ACC112 (cell line): ENCODE measurements around the gene SPDYA.
"Not testable (repeated sequence)": the region's sequence is repeated elsewhere in the genome, so short reads cannot be mapped to it uniquely, and the experiment has no call there.

ENCODE experiments used
- H2AFZ ChIP-seq: fragments of 200-600 bp; sonication (generic); one replicate; pipeline ENCODE4 v1.6.0; 2017; ENCODE audit warnings: antibody characterized with exemption, low read length; ENCODE audit not compliant: unreplicated experiment
- H3K27ac ChIP-seq: fragments of 200-600 bp; sonication (generic); 2 replicates; pipeline ENCODE4 v1.5.1; 2014; ENCODE audit warnings: low read depth, mild to moderate bottlenecking, antibody characterized with exemption, low read length, moderate library complexity
- H3K27me3 ChIP-seq: fragments of 200-600 bp; sonication (generic); 2 replicates; pipeline ENCODE4 v1.6.1; 2014; ENCODE audit warnings: mild to moderate bottlenecking, antibody characterized with exemption, low read length, moderate library complexity, mixed read lengths; ENCODE audit not compliant: insufficient read depth
- H3K36me3 ChIP-seq: fragments of 200-600 bp; sonication (generic); 2 replicates; pipeline ENCODE4 v1.6.1; 2016; ENCODE audit warnings: mild to moderate bottlenecking, antibody characterized with exemption, low read length, moderate library complexity, mixed read lengths; ENCODE audit not compliant: insufficient read depth
- H3K4me1 ChIP-seq: fragments of 200-600 bp; sonication (generic); one replicate; pipeline ENCODE4 v1.6.1; 2016; ENCODE audit warnings: low read length, mixed read lengths; ENCODE audit not compliant: insufficient read depth, unreplicated experiment, control insufficient read depth
- H3K4me3 ChIP-seq: fragments of 200-600 bp; sonication (generic); 2 replicates; pipeline ENCODE4 v1.5.1; 2014; ENCODE audit warnings: mild to moderate bottlenecking, low read depth, low read length
- H3K79me2 ChIP-seq: fragments of 200-600 bp; sonication (generic); one replicate; pipeline ENCODE4 v1.6.0; 2016; ENCODE audit warnings: low read length; ENCODE audit not compliant: control insufficient read depth, unreplicated experiment, insufficient read depth

SPDYA gene

GRCh38 chr2:28779001-28779400, 31.6 kb upstream of the SPDYA start:
- H3K36me3 ChIP-seq = peaks cover 55% of the 10 kb centered on the region
- no peak overlapping the region for H3K27ac ChIP-seq
- no peaks in the 10 kb centered on the region for H3K4me1 ChIP-seq
- H2AFZ ChIP-seq = no peak overlapping the region
- H3K79me2 ChIP-seq = peaks cover 49% of the 10 kb centered on the region
- H3K27me3 ChIP-seq = no peaks in the 10 kb centered on the region
- no peak overlapping the region for H3K4me3 ChIP-seq

GRCh38 chr2:28780496-28780895, 30.1 kb upstream of the SPDYA start:
- Histone ChIP-seq H3K27me3 (no peaks in the 10 kb centered on the region), H3K36me3 (peaks cover 55% of the 10 kb centered on the region), H2AFZ (no peak overlapping the region), H3K4me1 (no peaks in the 10 kb centered on the region), H3K27ac (no peak overlapping the region), H3K4me3 (no peak overlapping the region), H3K79me2 (peaks cover 35% of the 10 kb centered on the region)

- Histone ChIP-seq H3K79me2 (peaks cover 19% of the 10 kb centered on the region), H3K36me3 (peaks cover 56% of the 10 kb centered on the region), H3K27me3 (no peaks in the 10 kb centered on the region), H3K27ac (no peak overlapping the region), H3K4me3 (no peak overlapping the region), H2AFZ (no peak overlapping the region), H3K4me1 (no peaks in the 10 kb centered on the region)
These were observed 28.2 kb upstream of the SPDYA start for GRCh38 chr2:28782423-28782822.

- not testable (repeated sequence) for H3K4me1 ChIP-seq, H2AFZ ChIP-seq, H3K27ac ChIP-seq, H3K27me3 ChIP-seq, H3K4me3 ChIP-seq
- Histone ChIP-seq H3K79me2 (peaks cover 16% of the 10 kb centered on the region), H3K36me3 (peaks cover 56% of the 10 kb centered on the region)
These were observed 26.1 kb upstream of the SPDYA start for GRCh38 chr2:28784570-28784969.

GRCh38 chr2:28796620-28797019, 14.0 kb upstream of the SPDYA start:
- Histone ChIP-seq H3K4me1 (peaks cover 3% of the 10 kb centered on the region), H3K27ac (no peak overlapping the region), H3K27me3 (no peaks in the 10 kb centered on the region), H3K79me2 (peaks cover 38% of the 10 kb centered on the region), H3K4me3 (no peak overlapping the region), H3K36me3 (peaks cover 63% of the 10 kb centered on the region), H2AFZ (no peak overlapping the region)

GRCh38 chr2:28801726-28802125, 8.9 kb upstream of the SPDYA start:
- no peak overlapping the region for H3K27ac ChIP-seq
- H2AFZ ChIP-seq = no peak overlapping the region
- peaks cover 29% of the 10 kb centered on the region for H3K36me3 ChIP-seq
- no peak overlapping the region for H3K4me3 ChIP-seq
- H3K79me2 ChIP-seq = peaks cover 16% of the 10 kb centered on the region
- H3K4me1 ChIP-seq = peaks cover 9% of the 10 kb centered on the region
- no peaks in the 10 kb centered on the region for H3K27me3 ChIP-seq

GRCh38 chr2:28802975-28803429, 7.6 kb upstream of the SPDYA start:
- Histone ChIP-seq H3K79me2 (peaks cover 7% of the 10 kb centered on the region), H3K36me3 (peaks cover 23% of the 10 kb centered on the region), H3K4me3 (no peak overlapping the region), H2AFZ (no peak overlapping the region), H3K27me3 (no peaks in the 10 kb centered on the region), H3K4me1 (peaks cover 9% of the 10 kb centered on the region), H3K27ac (peak overlapping the region; percentile 44)

- Histone ChIP-seq H3K36me3 (no peaks in the 10 kb centered on the region), H3K27ac (peak overlapping the region; percentile 71), H3K27me3 (no peaks in the 10 kb centered on the region), H3K79me2 (no peaks in the 10 kb centered on the region), H3K4me1 (peaks cover 9% of the 10 kb centered on the region), H2AFZ (no peak overlapping the region), H3K4me3 (peak overlapping the region; percentile 84)
These were observed 707 bp upstream of the SPDYA start for GRCh38 chr2:28809927-28810326.

GRCh38 chr2:28818053-28818452, 7.4 kb downstream of the SPDYA start:
- no peaks in the 10 kb centered on the region for H3K79me2 ChIP-seq

GRCh38 chr2:28821295-28821958, 10.8 kb downstream of the SPDYA start:
- Histone ChIP-seq H2AFZ (no peak overlapping the region), H3K27me3 (no peaks in the 10 kb centered on the region)

More at GRCh38 chr2:28818053-28818452, 7.4 kb downstream of the SPDYA start:
- H3K27me3 ChIP-seq = no peaks in the 10 kb centered on the region
- H3K36me3 ChIP-seq = no peaks in the 10 kb centered on the region
- H3K4me1 ChIP-seq = no peaks in the 10 kb centered on the region
- H3K27ac ChIP-seq = no peak overlapping the region
- no peak overlapping the region for H2AFZ ChIP-seq
- no peak overlapping the region for H3K4me3 ChIP-seq

GRCh38 chr2:28822036-28822435, 11.4 kb downstream of the SPDYA start:
- Histone ChIP-seq H2AFZ (no peak overlapping the region), H3K79me2 (no peaks in the 10 kb centered on the region), H3K36me3 (no peaks in the 10 kb centered on the region)

More at GRCh38 chr2:28821295-28821958, 10.8 kb downstream of the SPDYA start:
- H3K79me2 ChIP-seq = no peaks in the 10 kb centered on the region
- H3K36me3 ChIP-seq = no peaks in the 10 kb centered on the region
- no peak overlapping the region for H3K4me3 ChIP-seq
- no peaks in the 10 kb centered on the region for H3K4me1 ChIP-seq
- no peak overlapping the region for H3K27ac ChIP-seq

More at GRCh38 chr2:28822036-28822435, 11.4 kb downstream of the SPDYA start:
- Histone ChIP-seq H3K27ac (no peak overlapping the region), H3K4me1 (no peaks in the 10 kb centered on the region), H3K4me3 (no peak overlapping the region), H3K27me3 (no peaks in the 10 kb centered on the region)
